Epithelial cell of proximal tubule (primary cell): ENCODE measurements around the gene TFF2. TPM values are rescaled to one million over a fixed set of nuclear protein-coding genes. Genes with fewer than 3 reads are reported as not detected.

Experiments
- total RNA-seq: library from RNA; depleted of rRNA; stranded (reverse); fragments of >200 nt; gene quantifications from 2 replicates; pipeline ENCODE4 v1.2.3, GENCODE V29; 2015

The TFF2 gene
- total RNA-seq, 1 donor from 2014 or later: not detected

Other genes with a start within 250 kb of the TFF2 start
- gene ABCG1, start 131.9 kb downstream of the TFF2 start, total RNA-seq: not detected in 2 replicates
- gene TFF3, start 35.6 kb downstream of the TFF2 start, total RNA-seq: 0.29 and 1.0 TPM in 2 replicates
- gene TFF1, start 15.5 kb upstream of the TFF2 start, total RNA-seq: not detected in 2 replicates
- gene TMPRSS3, start 45.1 kb upstream of the TFF2 start, total RNA-seq: 0.43 and 2.0 TPM in 2 replicates
- gene UBASH3A, start 52.9 kb upstream of the TFF2 start, total RNA-seq: not detected in 2 replicates
- gene RSPH1, start 145.2 kb upstream of the TFF2 start, total RNA-seq: 1.8 TPM in 1 of 2 replicates, not detected in the other
- gene SLC37A1, start 162.9 kb upstream of the TFF2 start, total RNA-seq: 16.4 and 21.7 TPM in 2 replicates